HG02852 (cell line): Measurements from ENCODE around the gene PIPOX.
"Not testable (repeated sequence)": the region's sequence is repeated elsewhere in the genome, so short reads cannot be mapped to it uniquely, and the experiment has no call there.

Experiments
- ATAC-seq: cut with Tn5 transposase; IDR thresholded peaks from one replicate; pipeline ENCODE4 v1.9.1; 2021; ENCODE audit warnings: mild to moderate bottlenecking, moderate library complexity; ENCODE audit not compliant: unreplicated experiment

The PIPOX gene

GRCh38 chr17:29071303-29071702, 28.4 kb downstream of the PIPOX start:
- no peak for ATAC-seq

DNA sequence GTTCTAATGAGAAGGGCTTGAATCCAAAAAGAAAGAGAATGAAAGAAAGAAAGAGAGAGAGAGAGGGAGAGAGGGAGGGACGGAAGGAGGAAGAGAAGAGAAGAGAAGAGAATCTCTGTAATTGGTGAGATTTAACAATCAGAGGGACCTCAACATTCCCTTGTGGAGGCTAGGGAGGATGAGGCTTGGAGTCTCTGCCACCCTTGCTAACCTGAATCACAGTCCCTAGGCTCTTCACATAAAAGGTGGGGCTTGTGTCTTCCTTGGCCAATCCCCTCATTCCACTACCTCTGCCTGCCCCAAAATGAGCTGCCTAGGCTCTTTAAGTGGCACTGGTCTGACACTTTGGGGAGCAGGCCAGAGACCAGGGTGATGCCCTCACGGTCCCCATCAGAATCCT, 30.1 kb downstream of the PIPOX start:
- no peak for ATAC-seq

DNA sequence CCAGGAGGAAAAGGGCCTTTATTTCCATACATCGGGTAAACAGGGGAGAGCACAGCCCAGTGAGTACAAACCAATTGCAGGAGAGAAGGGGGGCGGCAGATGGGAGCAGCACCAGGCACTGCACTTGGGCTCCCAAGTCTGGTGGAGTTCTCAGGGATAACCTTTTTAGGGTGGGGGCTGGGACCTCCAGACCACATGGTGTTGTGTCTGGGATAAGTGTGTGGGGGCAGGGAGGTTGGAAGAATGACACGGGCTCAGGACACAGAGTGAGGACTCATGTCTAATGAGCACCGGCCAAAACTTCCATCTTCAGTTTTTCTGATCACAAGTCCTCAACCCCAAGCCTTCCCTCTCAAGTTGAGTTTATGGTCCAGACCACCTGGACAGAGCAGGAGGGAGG, 30.6 kb downstream of the PIPOX start:
- no peak for ATAC-seq

DNA sequence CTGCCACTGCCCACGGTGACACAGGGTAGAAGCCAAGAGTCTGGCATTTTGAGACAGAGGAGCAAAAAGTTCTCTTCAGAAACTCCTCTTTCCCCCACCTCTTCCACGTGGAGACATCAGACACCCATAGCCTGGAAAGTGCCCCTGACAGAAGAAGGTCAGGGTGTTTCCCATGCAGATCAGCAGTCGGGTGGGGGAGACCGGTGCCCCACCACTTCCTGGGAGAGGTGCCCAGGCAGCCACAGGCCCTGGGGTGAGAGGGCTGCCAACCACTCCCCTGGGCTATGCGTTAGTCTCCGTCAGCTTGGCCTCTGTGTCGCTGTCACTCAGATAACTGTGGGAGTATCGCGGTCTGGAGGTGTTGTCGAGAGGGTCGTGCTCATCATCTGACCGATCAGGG, 31.5 kb downstream of the PIPOX start:
- no peak for ATAC-seq

GRCh38 chr17:29076087-29076486, 33.1 kb downstream of the PIPOX start:
- ATAC-seq = no peak

GRCh38 chr17:29076722-29077121, 33.8 kb downstream of the PIPOX start:
- no peak for ATAC-seq

GRCh38 chr17:29077320-29077719, 34.4 kb downstream of the PIPOX start:
- ATAC-seq = no peak

DNA sequence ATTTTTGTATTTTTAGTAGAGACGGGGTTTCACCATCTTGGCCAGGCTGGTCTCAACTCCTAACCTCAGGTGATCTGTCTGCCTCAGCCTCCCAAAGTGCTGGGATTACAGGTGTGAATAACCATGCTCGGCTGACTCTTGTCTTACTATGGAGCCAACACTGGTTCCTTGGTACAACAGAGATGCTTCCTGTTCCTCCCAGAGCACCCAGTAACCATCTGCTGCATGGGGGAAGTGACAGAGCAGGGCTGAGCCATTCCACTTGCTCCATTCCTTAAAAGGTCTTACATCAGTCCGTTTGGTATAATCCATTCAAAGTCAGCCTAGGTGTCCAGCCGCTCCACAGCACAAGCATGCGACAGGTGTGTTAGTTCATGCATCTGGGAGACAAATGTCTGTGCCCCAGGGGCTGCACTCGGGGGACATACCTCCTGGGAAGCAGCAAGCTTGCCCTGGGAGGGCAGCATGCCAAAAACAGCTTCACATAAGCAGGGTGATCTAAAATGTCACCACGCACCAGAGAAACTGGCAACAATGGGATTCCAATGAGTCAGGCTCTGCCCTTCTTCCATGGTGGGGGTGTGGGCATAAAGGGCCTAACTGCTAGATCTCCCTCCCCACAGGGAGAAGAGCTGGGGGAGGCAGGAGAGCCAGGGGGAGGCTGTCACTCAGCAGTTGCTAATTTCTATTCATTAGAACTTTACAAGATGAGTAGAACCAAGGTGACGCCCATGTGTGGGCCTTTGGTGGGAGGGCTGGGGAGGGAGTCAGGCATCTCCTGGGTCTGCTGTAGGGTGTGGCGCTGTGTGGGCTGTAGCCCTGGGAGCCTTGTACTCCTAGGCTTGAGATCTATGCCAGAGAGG, 35.5 kb downstream of the PIPOX start:
- ATAC-seq = no peak

GRCh38 chr17:29079433-29079832, 36.5 kb downstream of the PIPOX start:
- no peak for ATAC-seq

GRCh38 chr17:29079887-29080286, 36.9 kb downstream of the PIPOX start:
- no peak for ATAC-seq

DNA sequence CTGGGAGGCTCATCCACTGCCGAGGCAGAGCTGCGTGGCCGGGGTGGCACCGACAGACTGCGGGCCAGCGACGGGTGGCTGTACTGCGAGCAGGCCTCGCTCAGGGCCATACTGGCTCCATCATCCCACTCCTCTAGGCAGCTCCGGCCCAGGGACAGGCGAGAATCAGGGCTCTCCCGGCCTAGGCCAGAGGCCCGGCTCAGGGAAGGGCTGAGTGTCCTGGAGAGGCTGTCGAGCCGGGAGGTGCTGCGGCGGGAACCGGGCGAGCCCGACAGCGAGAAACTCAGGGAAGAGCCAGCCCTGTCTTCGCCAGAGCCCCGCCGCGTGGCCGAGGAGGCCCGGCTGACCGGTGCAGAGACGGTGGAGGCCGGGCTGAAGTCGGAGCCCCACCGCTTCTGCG, 37.4 kb downstream of the PIPOX start:
- no peak for ATAC-seq

- no peak for ATAC-seq
Observed at GRCh38 chr17:29080965-29081364, 38.0 kb downstream of the PIPOX start.

DNA sequence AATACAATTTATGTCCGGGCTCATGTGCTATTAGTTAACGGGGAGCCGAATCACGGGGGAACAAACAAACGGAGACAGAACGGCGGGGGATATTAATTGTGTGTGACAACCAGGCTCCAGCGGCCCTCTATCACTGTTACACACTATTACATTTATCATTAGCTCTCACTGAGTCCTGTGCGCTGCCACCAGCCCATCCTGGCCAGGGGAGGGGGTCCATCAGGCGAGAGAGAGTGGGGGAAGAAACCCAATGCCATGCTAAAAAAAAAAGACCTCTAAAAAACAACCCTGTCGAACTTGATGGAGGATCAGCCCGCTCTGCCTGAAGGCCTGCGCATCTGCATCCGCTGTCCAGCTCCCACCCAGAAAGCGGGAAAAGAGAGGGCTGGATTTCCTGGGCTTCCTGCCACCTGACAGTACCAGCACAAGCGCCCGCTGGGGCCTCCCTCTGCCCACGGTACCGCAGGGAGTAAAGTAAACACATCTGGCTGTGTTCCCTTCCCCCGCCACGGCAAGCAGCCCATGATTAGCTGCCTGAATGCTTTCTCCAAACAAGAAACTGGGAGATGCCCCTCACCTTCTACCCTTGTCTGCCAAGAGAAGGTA, 41.7 kb downstream of the PIPOX start:
- ATAC-seq = no peak

GRCh38 chr17:29085223-29085622, 42.3 kb downstream of the PIPOX start:
- no peak for ATAC-seq

- no peak for ATAC-seq
Observed at GRCh38 chr17:29086628-29087332, 43.8 kb downstream of the PIPOX start.

DNA sequence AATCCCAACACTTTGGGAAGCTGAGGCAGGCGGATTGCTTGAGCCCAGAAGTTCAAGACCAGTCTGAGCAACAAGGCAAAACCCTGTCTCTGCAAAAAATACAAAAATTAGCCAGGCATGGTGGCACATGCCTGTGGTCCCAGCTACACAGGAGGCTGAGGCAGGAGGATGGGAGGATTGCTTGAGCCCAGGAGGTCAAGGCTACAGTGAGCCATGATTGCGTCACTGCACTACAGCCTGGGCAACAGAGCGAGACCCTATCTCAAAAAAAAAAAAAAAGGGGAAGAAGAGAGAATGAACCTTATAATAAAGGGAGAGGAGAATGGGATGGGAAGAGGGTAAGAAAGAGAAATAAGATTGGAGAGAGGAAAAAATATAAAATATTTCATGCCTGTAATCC, 45.8 kb downstream of the PIPOX start:
- ATAC-seq = not testable (repeated sequence)

DNA sequence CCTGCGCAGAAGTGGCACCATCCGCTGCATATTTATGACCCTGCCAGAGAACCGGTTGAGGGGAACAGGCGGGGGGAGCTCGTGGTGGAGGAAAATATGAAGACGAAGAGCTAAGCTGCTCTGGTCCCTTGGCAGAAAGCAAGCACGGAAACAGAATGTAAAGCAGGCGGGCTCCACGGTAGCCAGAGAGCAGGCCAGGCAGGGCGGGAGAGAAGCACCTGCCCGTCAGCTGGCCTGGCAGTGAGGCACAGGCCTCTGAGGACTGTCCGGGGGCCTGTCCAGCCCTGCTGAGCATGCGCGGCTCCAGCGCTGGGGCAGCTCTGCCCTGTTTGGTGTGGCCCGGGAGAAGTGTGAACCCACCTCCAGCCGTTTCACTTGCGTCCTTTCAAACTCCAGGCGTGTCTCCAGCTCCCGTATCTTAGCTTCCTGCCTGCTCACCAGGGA, 46.7 kb downstream of the PIPOX start:
- ATAC-seq = no peak

DNA sequence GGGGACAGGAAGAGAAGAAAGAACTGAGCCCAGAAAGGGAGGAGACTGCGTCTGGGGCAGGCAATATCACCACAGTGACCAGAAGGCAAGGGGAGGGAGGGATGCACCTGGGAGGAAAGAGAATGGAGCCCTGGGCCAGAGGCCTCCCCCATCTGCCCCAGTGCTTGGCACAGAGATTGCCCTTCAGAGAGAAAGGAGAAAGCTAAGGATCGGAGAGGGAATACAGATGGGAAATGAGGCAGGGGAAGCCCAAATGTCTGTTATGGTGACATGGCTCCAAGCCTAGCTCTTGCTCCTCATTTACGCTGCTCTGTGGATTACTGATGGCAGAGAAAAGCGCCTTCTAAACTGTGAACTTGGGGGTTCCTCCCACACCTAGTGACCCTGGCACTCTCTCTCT, 47.2 kb downstream of the PIPOX start:
- ATAC-seq = no peak

DNA sequence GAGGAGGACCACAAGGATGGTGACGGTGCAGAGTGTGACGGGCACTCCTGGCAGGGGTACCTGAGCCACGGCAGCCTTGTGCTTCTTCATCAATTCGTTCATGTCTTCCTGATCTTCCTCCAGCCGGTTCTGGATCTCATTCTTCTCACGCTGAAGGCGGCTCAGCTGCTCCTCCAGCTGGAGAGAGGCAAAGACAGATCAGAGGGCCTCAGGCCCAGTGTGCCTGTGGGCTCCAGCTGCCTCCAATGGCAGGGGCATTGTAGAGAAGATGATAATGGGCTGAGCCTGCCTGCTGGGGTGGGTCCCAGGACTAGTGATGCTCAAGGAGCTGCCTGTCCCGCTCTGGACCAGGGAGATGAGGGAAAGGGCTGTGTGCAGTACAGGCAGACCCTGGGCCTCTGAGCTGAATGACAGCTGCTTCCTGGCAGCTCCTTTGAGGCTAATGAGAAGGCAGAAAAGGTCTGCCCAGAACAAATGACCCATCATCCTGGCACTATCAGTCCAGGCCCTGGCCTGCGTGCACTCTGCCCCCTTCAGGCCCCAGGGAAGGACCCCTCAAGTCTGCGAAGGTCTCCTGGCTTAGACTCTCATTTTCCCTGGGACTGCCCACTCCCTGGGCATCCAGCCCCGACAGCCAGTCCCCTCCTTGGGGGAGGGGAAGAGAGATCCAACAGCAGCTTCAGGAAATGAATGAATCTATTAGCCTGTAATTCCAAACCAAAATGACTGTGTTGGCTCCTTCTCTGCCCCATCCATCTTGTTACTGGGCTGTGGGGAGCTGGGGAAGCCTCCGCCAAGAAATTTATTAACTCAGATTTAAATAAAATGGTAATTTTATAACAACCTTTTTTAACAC, 48.0 kb downstream of the PIPOX start:
- no peak for ATAC-seq

DNA sequence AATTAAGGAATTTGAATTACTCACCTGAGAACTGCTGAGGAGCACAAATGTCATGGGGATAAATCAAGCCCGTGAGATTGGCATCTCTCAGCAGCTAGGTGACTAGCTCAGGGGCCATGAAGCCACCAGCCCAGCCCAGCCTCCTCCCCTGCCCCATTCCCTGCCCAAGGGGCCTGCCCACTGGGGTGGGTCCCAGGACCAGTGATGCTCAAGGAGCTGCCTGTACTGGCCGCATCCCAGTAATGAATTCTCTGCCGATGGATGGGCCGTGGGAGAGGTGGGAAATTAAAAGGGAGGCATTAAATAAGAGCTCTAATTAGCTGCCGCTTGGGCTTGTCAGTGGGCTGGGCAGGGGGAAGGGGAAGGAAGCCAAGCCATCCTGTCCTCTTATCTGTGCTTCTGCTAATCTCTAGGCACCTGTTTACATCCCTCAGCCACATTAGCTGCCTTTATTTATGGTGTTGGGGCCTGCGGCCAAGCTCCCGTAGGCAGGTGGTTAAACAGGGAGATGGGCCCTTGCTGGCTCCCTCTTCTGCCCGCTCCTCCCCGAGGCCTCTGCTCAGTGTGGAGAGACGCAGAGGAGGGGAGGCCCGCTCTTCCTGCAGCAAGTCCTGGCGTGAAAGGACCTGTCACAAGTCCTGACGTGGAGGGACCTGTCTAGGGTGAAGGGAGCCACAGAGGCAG, 48.8 kb downstream of the PIPOX start:
- ATAC-seq = no peak
